ACHN (cell line): ENCODE results near the gene LIG3.
"Not testable (repeated sequence)": the region's sequence is repeated elsewhere in the genome, so short reads cannot be mapped to it uniquely, and the experiment has no call there.

Experiments
- DNase-seq: peaks from one replicate; pipeline ENCODE4 v3.0.0-alpha.2; 2015
- in situ Hi-C: cut with HindIII; loops from 2 replicates; pipeline ENCODE4 v1.10.0; 2017; ENCODE audit warnings: low sequenced_read_pairs, low pct_ligation_motif_present, low pct_unique_long_range_greater_than_20kb

The LIG3 gene

GRCh38 chr17:34980353-34980680 lies at the start of gene LIG3:
TSS of gene LIG3 (plus strand) at chr17:34980512. CDS start at chr17:34983006, 2,494 bp downstream.
- in situ Hi-C loops: no loop called here
- peak; percentile 94 for DNase-seq

DNA sequence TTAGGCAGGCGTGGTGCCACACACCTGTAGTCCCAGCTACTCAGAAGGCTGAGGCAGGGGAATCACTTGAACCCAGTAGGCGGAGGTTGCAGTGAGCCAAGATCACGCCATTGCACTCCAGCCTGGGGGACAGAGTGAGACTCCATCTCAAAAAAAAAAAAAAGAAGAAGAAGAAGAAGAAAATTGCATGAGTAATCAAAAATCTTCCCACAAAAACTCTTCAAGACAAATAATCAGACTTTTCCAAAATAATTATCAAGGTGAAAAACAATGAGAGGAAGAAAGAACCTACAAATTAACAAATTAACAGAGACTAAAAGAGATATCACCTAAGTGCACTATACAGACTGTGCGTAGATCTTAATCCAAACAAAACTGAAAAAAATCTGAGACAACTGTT lies 29.5 kb upstream of the LIG3 start:
- DNase-seq, in situ Hi-C loops: not testable (repeated sequence)

GRCh38 chr17:34958438-34958837 lies 21.9 kb upstream of the LIG3 start:
- no peak for DNase-seq
- in situ Hi-C loops: no loop called here

DNA sequence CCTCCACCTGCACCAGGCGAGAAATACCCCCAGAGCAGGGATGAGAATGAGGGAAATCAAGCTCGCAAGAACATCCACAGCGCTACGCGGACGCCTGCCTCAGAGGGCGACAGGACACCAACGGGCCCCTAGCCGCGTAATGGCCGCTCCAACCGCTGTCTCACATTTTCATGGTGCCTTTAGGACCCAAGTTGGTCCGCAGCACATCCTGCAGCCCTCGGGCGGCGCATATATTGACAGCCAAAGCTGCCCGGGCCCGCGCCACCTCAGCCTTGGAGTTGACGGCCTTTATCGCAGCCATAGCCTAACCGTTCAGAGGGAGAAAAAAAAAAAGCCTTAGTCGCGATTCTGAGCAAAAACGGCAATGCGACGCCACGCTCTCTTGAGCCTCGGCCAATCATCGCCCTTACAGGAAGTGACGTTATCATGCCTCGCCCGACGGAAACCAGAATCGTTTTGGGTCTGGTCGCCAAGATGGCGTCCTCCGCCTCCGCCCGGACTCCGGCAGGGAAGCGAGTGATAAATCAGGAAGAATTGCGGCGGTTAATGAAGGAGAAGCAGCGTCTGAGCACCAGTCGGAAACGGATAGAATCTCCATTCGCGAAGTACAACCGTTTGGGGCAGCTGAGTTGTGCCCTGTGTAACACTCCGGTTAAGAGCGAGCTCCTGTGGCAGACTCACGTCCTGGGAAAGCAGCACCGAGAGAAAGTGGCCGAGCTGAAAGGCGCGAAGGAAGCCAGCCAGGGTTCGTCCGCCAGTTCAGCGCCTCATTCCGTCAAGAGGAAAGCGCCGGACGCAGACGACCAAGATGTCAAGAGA lies 19.0 kb upstream of the LIG3 start, which contains the start of the genes CCT6B and ZNF830:
TSS of gene CCT6B (minus strand) at position 368 of the 819 bp plus-strand sequence. CDS start at position 301, 67 bp downstream.
TSS of gene ZNF830 (plus strand) at position 448 of the 819 bp plus-strand sequence. CDS start at position 475, 27 bp downstream.
- in situ Hi-C loops: no loop called here
- peak; percentile 97 for DNase-seq

- no peak for DNase-seq
Observed at GRCh38 chr17:34974179-34974578, 6.1 kb upstream of the LIG3 start.

GRCh38 chr17:34974794-34975785 lies 5.2 kb upstream of the LIG3 start:
- in situ Hi-C loops: no loop called here
- no peak for DNase-seq

More at GRCh38 chr17:34974179-34974578, 6.1 kb upstream of the LIG3 start:
- in situ Hi-C loops: no loop called here

- in situ Hi-C loops: no loop called here
- no peak for DNase-seq
Observed at GRCh38 chr17:34979153-34979552, 1.2 kb upstream of the LIG3 start.

DNA sequence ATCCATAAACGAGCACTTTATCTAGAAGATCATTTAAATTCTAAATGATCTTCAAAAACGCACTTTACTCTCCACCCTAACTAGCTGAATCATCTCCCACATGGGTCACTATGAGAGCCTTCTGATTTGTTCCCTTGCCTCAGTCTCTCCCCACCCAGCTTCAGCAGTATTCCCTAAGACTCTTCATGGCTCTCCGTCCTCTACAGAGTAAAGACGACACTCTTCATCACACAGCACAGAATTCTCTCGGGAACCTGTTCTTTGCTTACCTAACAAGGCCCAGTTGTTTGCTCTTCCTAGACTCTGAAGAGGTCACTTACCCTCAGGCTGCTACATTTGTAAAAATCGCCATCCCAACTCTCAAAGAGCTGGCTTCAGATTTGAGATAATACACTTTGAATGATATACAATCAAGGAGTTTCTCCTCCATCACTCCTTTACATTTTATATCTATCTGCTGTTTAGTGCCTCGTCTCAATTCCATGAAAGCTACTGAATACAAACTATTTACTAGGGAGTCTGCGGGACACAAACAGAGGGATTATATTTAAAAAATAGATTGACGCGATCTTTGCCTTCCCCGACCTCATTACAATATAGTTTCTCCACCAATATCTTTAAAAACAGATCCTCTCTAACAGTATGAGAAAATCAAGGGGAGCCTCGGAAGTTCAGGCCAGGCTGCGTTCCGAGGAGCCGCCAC lies 511 bp upstream of the LIG3 start:
- in situ Hi-C loops: no loop called here
- DNase-seq: no peak

- in situ Hi-C loops: no loop called here
- peak; percentile 77 for DNase-seq
Observed at GRCh38 chr17:34980681-34981537, 597 bp downstream of the LIG3 start.

DNA sequence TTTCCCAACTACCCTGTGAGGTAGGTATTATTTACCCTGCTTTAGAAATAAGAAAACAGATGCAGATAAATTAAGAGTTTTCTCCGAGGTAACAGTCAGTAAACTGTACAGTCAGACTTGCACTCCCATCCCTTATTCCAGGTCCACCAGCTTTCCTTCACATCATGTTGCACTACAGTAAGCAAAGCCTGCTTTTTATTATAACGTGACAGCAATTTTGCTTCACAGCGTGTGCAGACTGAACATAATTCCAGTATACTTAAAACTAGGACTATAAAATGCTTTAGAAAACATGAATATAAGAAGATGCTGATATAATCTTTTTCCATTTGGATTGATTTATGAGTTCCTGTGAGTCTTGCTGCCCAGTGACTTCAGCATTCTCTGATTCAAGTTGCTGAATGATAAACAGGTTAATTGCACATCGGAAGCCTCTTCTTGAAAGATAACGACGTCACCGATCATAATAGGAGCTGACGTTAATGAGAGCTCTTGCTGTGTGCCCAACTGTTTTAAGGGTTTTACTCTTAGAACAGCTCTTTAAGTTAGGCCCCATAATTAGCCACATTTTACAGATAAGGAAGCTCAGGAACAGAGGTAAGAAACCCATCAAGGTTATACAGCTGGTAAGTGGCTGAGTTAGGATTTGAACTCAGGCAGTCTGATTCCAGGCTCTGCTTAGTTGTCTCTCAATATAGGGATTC lies 1.4 kb downstream of the LIG3 start:
- in situ Hi-C loops: no loop called here
- no peak for DNase-seq

DNA sequence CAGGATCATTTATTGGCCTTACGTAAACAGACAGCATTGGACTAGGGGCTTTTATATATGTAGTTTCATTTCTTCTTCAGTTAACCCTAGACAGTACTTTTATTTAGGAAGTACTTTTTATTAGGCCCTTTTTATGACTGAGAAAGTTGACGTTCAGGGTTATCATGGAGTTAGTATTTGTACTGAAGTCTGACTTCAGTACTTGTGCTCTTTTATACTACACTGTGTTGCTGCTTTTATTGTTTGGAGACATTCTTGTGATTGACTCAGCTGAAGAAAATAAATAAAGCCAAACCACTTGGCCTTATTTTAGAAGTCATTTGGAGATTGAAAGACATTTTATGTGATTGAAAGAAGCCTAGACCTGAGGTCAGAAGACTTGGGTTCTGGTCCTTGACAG lies 6.9 kb downstream of the LIG3 start:
- no peak for DNase-seq
- in situ Hi-C loops: no loop called here

GRCh38 chr17:34988644-34989043 lies 8.3 kb downstream of the LIG3 start:
- no peak for DNase-seq
- in situ Hi-C loops: no loop called here

- in situ Hi-C loops: no loop called here
- no peak for DNase-seq
Observed at GRCh38 chr17:34989473-34989872, 9.2 kb downstream of the LIG3 start.

DNA sequence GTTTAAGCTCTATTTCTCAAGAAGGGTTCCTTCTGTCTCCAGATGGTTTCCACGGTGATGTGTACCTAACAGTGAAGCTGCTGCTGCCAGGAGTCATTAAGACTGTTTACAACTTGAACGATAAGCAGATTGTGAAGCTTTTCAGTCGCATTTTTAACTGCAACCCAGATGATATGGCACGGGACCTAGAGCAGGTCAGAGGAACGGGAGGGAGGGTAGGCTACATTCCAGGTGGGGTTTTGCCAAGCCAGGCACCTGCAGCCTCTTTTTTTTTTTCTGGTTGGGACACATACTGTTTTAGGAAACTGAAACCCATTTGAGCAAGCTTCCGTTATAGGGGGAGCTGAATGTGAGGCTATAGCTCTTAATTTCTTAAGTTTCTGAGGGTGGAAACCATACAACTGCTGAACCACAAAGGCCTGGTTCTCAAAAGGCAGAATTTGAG lies 10.6 kb downstream of the LIG3 start:
- in situ Hi-C loops: no loop called here

GRCh38 chr17:34991606-34992005 lies 11.3 kb downstream of the LIG3 start:
- in situ Hi-C loops: no loop called here
- DNase-seq: no peak

More for the DNA sequence above, 10.6 kb downstream of the LIG3 start:
- DNase-seq: no peak

DNA sequence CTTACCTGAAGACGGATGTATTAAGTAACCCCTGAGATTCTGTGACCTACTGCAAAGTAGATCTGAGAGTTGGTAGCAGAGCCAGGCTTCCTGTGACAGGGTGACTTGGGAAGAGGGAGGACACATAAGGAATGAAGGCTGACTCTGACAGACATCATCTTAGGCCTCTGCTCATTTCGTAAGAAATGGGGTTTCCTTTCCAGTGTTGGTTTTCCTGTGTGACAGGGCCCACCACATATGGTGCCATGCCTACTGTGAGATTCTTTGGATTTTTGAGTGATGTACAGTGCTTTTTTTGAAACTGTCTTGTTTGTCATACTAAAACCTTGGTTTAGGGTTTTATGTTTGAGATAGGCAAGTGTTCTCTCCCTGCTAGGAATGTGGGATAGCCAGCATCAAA lies 12.7 kb downstream of the LIG3 start:
- DNase-seq: no peak
- in situ Hi-C loops: no loop called here
